NK-92 (cell line): ENCODE measurements around the gene MISP3.
"Not testable (repeated sequence)": the region's sequence is repeated elsewhere in the genome, so short reads cannot be mapped to it uniquely, and the experiment has no call there.

Experiments used
- DNase-seq: peaks from one replicate; lab custom pipeline; 2025; ENCODE audit not compliant: unreplicated experiment; lab: John Stamatoyannopoulos, UW

The MISP3 gene

DNA sequence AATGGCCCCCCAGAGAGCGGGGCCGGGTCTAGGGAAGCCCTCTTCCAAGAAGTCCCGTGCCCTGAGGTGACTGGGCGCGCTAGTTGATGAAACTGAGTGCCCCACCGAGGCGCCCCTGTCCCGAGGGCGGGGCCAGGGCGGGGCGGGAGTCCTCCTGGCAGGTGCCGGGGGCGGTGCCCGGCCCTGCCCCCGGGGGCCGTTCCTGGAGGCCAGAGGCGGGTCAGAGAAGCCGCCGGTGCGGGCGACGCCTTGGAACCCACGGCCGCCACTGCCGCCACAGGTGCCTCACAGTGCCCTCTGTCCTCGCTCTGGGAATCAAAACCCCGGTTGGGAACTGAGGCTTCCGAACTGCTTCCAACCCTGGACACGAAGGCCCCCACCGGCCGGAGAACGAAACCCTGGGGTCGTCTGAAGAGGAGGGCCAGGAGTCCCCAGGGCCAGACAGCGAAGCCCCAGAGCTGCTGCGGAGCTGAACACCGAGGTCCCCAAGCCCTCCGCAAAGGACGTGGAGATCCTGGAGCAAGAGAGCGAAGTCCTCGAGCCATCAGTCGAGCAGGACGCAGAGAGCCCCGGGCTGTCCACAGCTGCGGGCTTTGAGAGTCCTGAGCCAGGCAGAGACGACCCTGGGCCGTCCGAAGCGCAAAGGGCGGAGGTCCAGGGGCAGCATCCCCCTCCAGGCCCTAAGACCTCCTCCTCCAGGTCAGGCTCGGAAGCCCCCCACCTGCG is at the start of gene MISP3:
TSS of gene MISP3 (plus strand) at position 252 of the 726 bp plus-strand sequence. CDS start 524 bp downstream, outside the sequence.
- no peak for DNase-seq

DNA sequence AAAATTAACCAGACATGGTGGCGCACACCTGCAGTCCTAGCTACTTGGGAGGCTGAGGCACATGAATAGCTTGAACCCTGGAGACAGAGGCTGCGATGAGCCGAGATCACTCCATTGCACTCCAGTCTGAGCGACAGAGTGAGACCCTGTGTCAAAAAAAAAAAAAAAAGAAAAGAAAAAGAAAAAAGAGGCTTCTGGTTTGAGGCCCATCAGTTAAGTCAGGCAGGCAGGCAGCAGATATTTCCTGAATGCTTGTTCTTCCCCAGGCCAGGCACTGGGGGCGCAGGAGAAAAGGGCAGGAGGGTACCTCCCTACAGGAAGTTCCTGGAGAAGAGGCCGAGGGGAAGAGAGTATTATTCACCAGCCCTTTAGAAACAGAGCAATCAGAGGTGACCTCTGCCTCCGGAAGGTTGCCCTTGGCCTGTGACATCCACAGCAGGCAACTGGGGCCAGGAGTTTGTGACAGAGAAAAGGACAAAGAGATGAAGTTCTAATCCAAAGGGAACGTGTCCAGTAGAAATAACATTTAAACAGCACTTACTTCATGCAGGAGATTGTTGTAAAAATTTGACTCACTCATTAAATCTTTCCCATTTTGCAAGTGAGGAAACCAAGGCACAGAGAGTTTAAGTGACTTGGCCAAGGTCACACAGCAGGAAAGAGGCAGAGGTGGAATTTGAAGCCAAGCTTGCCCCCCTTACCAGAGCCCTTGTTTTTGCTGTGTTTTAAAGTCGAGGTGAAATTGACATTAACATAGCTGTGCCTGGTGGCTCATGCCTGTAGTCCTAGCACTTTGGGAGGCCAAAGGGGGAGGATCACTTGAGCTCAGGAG is 49.0 kb upstream of the MISP3 start:
- no peak for DNase-seq

DNA sequence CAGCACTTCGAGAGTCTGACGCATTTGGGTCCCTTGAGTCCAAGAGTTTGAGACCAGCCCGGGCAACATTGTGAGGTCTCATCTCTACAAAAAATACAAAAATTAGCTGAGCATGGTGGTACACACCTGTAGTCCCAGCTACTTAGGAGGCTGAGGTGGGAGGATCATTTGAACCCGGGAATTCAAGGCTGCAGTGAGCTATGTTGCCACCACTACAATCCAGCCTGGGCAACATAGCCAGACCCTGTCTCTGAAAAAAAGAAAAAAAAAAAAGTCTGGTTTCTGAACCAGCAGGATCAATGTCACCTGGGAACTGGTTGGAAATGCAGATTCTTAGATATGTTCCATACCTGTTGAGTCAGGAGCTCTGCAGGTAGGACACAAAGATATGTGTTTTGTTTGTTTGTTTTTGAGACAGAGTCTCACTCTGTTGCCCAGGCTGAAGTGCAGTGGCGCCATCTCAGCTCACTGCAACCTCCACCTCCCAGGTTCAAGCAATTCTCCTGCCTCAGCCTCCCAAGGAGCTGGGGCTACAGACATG is 45.9 kb upstream of the MISP3 start:
- DNase-seq, result not testable (repeated sequence)

DNA sequence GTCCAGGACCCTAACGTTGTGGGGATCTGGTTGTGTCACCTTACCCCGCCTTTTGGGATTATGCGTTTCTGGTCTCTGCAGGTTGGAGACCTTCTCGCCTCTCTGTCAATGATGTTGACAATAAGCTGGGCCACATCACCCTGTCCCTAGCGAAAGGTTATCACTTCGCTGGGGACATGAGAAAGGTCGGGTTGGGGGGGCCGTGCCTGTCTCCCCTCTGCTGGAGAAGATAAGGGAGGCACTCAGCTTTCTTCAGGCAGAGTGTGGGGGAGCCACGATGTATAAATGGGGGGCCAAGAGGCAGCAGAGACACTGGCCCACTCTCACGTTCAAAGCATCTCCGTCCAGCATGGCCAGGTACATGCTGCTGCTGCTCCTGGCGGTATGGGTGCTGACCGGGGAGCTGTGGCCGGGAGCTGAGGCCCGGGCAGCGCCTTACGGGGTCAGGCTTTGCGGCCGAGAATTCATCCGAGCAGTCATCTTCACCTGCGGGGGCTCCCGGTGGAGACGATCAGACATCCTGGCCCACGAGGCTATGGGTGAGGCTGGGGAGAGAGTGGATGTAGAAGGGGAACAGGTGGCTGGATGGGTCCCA is 44.6 kb upstream of the MISP3 start, which contains the start of gene RLN3:
TSS of gene RLN3 (plus strand) at position 293 of the 595 bp plus-strand sequence. CDS start at position 350, 57 bp downstream.
- DNase-seq, result no peak

DNA sequence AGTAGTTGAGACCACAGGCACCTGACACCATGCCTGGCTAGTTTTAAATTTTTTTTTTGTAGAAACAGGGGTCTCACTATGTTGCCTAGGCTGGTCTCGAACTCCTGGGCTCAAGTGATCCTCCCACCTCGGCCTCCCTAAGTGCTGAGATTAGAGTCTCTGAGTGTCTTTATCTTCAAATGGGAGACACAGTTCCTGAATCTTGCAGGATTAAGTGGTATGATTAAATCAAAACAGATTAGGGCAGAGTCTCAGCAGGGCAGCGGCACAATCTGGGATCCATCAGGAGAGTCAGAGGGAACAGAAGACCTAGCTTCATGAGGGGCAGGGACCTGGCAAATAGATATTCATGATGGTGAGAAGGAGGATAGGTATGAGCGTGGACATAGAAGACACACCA is 43.7 kb upstream of the MISP3 start:
- no peak for DNase-seq

DNA sequence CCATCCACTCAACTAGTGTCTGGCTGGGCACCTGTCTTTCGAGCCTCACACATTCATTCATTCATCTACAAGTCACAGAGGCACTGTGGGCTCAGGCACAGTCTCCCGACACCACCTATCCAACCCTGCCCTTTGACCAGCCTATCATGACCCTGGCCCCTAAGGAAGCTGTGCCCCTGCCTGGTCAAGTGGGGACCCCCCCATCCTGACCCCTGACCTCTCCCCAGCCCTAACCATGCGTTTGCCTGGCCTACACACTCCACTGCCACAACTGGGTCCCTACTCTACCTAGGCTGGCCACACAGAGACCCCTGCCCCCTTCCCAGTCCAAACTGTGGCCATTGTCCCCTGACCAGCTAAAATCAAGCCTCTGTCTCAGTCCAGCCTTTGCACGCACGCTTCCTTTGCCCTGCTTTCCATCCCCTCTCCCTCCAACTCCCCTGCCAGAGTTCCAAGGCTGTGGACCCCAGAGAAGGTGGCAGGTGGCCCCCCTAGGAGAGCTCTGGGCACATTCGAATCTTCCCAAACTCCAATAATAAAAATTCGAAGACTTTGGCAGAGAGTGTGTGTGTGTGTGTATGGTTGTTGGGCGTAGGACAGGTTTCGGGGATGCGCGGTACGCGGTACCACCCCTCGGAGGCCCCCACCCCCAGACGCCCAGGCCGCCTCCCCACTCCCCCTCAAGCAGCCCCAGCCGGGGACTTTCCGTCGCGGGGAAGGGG is 41.4 kb upstream of the MISP3 start:
- DNase-seq, result no peak

DNA sequence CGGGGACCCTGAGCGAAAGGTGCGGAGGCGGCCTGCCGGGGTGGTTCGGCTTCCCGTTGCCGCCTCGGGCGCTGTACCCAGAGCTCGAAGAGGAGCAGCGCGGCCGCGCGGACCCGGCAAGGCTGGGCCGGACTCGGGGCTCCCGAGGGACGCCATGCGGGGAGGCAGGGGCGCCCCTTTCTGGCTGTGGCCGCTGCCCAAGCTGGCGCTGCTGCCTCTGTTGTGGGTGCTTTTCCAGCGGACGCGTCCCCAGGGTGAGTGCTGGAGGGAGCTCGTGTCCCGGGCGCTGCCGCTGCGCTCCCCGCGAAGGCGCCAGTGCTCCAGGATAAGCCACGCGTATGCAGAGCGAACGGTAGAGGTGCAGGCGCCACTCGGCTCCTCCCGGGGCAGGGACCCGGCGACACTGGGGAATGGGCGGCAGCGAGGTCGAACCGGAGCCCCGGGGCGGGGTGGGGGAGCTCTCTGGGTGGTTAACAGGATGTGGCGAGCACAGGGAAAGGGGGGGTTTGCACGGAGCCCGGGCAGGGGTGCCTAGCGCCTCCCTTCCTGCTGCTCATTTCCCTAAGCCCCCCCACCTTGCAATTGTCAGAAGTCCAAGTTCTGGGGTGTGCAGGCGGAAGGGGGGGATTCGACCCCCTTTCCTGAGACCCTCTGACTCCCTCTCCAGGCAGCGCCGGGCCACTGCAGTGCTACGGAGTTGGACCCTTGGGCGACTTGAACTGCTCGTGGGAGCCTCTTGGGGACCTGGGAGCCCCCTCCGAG is 40.7 kb upstream of the MISP3 start, which contains the start of gene IL27RA:
TSS of gene IL27RA (plus strand) at position 44 of the 762 bp plus-strand sequence. CDS start at position 155, 111 bp downstream.
- DNase-seq, result no peak

DNA sequence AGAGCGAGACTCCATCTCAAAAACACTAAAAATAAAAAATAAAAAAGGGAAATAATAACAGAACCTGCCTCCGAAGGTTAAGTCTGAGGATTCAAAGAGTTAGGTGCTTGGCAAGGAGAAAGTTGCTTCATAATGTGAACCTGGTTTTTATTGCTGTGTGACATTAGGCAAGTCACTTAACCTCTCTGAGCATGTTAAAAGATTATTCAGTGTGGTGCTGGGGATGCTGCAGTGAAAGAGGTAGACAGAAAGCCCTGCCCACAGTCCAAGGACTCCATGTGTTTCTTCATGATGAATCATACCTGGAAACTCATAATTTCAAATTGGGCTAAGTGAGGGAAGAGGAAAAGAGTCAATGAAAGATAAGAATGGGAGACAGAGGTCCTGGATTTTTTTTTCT is 38.6 kb upstream of the MISP3 start:
- DNase-seq, result no peak

DNA sequence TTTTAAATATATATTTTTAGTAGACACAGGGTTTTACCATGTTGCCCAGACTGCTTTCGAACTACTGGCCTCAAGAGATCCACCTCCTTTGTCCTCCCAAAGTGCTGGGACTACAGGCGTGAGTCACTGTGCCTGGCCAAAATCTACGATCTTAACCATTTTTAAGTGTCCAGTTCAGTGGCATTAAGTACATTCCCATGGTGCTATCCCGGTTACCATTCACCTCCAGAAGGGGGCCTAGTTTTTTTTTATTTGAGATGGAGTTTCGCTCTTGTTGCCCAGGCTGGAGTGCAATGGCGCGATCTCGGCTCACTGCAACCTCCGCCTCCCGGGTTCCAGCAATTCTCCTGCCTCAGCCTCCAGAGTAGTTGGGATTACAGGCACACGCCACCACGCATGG is 37.4 kb upstream of the MISP3 start:
- not testable (repeated sequence) for DNase-seq

DNA sequence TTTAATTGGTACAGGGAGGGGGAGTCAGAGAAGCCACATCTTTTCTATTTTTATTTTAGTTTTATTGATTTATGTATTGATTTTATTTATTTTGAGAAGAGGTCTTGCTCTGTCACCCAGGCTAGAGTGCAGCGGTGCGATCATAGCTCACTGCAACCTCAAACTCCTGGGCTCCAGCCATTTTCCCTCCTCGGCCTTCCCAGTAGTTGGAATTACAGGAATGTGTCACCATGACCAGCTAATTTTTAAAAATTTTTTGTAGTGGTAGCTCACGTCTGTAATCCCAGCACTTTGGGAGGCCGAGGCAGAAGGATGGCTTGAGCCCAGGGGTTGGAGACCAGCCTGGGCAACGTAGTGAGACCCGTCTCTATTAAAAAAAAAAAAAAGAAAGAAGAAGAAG is 36.9 kb upstream of the MISP3 start:
- DNase-seq, result no peak

DNA sequence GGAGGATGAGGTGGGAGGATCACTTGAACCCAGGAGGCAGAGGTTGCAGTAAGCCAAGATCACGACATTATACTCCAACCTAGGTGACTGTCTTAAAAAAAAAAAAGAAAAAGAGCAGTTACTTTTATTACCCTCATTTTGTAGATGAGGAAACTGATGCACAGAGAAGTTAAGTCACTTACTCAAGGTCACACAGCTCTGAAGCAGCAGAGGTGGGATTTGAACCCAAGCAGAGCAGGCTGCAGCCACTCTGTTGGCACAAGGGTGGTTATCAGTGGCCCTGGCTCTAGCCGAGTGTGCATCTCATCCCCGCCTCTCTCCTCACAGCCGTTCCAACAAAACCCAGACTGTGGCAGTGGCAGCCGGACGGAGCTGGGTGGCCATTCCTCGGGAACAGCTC is 33.4 kb upstream of the MISP3 start:
- no peak for DNase-seq

DNA sequence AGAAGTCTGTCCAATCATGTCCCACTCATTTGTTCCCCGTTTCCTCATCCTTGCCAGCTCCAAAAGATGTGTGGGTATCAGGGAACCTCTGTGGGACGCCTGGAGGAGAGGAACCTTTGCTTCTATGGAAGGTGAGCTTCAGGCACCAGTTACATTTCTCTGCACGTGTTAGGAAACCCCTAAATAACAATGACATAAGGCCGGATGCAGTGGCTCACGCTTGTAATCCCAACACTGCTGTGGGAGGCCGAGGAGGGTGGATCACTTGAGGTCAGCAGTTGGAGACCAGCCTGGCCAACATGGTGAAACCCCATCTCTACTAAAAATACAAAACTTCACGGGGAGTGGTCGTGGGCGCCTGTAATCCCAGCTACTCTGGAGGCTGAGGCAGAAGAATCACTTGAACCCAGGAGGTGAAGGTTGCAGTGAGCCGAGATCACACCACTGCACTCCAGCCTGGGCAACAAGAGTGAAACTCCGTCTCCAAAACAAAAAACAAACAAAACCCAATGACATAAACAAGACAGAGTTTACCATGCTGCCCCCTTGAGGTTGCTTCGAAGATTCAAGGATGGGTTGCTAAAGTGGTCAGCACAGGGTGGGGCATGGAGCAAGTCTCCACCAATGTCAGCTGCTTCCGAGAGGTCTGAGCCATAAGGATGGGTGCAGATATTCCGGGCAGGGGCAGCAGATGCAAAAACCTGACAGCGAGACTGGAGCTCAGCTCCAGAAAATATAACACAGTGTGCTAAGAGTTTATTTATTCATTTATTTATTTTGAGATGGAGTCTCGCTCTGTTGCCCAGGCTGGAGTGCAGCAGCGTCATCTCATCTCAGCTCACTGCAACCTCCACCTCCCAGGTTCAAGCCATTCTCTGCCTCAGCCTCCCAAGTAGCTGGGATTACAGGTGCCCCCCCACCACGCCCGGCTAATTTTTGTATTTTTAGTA is 29.7 kb upstream of the MISP3 start:
- not testable (repeated sequence) for DNase-seq

DNA sequence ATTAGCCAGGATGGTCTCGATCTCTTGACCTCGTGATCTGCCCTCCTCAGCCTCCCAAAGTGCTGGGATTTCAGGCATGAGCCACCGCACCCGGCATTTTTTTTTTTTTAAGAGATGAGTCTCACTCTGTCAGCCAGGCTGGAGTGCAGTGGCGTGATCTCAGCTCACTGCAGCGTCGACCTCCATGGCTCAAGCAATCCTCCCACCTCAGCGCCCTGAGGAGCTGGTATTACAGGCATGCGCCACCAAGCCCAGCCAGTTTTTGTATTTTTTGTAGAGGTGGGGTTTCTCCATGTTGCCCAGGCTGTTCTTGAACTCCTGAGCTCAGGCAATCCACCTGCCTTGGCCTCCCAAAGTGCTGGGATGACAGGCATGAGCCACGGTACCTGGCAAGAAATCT is 24.7 kb upstream of the MISP3 start:
- not testable (repeated sequence) for DNase-seq

DNA sequence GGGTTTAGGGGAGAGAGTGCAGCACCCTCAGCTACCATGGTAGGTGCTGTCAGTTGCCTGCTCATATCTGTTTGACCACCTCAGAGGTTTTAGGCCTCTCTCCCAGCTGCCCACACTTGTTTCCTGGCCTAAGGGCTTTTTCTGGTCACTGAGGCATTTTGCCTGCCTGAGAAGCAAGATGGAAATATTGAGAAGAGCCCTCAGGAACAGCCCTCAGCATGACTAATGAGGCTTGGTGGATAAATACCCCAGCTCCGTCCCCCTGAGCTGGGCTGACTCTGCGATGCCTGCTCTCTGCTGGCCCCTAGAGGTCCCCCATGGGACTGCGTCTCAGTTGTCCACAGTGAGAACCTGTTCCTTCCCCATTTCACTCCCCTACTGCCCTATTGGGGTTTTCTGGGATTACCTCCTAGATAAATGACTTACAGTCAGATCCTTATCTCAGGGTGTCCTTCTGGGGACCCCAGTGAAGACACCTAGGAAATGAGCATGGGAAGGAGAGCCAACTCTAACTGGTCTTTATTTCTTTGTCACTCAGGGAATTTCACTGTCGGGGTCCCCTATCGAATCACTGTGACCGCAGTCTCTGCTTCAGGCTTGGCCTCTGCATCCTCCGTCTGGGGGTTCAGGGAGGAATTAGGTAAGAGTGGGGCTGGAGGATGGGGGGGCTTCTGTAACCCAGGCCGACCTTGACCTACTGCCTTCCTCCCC is 24.0 kb upstream of the MISP3 start:
- no peak for DNase-seq

DNA sequence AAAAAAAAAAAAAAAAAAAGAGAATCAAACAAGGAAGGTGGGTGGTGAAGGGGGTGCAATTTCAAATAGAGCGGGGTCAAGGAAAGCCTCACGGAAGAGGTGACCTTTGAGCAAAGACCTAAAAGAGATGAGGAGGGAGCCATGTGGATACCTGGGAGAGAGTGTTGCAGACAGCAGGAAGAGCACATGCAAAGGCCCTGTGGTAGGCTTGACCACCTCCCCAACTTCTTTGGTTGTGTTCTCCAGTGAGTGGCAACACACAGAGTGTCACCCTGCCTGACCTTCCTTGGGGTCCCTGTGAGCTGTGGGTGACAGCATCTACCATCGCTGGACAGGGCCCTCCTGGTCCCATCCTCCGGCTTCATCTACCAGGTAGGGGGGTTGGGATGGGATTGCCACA is 22.1 kb upstream of the MISP3 start:
- no peak for DNase-seq

DNA sequence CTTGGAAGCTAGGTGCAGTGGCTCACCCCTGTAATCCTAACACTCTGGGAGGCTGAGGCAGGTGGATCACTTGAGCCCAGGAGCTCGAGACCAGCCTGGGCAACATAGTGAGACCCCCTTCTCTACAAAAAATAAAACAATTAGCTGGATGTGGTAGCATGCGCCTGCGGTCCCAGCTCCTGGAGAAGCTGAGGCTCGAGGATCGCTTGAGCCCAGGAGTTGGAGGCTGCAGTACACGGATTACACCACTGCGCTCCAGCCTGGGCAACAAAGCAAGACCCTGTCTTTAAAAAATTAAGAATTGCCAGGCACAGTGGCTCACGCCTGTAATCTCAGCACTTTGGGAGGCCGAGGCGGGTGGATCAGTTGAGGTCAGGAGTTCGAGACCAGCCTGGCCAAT is 21.6 kb upstream of the MISP3 start:
- not testable (repeated sequence) for DNase-seq

DNA sequence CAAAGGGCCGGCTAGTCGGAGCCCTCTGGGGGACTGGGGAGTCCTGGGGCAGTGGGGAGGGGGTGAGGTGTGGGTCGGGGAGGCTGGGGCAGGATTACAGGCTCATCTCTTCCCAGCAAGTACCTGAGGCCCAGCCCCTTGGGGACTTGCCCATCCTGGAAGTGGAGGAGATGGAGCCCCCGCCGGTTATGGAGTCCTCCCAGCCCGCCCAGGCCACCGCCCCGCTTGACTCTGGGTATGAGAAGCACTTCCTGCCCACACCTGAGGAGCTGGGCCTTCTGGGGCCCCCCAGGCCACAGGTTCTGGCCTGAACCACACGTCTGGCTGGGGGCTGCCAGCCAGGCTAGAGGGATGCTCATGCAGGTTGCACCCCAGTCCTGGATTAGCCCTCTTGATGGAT is 20.6 kb upstream of the MISP3 start:
- no peak for DNase-seq

DNA sequence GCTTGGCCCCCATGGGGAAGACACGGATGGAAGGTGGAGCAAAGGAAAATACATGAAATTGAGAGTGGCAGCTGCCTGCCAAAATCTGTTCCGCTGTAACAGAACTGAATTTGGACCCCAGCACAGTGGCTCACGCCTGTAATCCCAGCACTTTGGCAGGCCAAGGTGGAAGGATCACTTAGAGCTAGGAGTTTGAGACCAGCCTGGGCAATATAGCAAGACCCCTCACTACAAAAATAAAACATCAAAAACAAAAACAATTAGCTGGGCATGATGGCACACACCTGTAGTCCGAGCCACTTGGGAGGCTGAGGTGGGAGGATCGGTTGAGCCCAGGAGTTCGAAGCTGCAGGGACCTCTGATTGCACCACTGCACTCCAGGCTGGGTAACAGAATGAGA is 20.1 kb upstream of the MISP3 start:
- DNase-seq, result no peak
